SW480 (cell line): ENCODE data around the gene NCBP1.
"Not testable (repeated sequence)": the region's sequence is repeated elsewhere in the genome, so short reads cannot be mapped to it uniquely, and the experiment has no call there.

Source experiments
- DNase-seq: peaks from one replicate; pipeline ENCODE4 v3.0.0-alpha.2; 2016; ENCODE audit warnings: low spot score

Gene NCBP1

DNA sequence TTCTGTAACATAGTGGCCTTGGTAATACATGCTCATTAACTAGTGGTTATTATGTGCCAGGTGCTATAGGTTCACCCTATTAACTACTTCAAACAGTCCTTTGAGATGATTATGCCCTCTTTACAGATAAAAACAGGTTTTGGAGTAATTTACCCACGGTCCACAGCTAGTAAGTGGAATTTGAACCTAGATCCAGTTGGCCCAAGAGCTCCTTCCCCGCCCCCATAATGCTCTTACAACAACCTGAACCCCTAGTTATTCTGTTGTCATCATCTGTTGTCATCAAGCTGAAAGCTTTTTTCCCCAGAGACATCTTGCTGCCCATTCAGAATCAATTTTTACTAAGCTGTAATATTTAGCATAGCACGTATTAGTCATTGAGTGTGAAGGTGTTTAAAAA, 40.3 kb downstream of the NCBP1 start:
- DNase-seq, result no peak

- no peak for DNase-seq
Observed at GRCh38 chr9:97675655-97676054, 42.0 kb downstream of the NCBP1 start.

DNA sequence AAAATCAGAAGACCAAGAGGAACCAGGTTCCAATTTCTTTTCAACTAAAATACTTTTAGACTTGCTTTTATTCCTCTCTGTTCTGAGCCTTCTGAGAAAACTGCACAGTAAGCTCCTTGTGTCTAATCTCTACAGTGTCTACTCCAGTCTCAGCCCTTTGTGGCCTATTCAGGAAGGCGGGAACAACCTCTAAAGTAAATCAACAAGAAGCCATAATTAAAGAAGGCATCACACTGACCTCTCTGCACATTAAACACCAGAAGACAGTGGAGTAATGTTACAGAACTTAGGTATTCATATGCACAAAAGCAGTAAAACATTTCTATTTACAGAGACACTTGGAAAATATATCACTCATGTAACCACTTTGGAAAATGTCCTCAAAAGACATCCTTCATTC, 48.6 kb downstream of the NCBP1 start:
- DNase-seq, result no peak

DNA sequence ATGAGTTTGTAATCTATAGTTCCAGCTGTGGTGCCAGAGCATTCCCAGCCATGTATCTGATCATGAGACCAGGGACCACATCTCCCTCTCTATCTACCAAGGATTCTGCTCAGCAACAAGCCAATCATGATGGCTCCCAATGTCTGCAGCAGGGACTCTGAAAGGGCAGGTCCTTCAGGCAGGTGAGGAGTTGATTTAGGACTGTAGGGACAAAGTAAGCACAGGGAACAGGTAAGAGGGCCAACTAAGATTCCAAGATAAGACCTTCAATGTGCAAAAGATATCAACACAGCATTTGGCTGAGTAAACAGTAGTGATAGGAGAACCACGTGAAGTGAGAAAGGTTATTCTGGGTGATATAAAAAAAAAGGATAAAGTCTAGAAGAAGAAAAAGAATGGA, 55.0 kb downstream of the NCBP1 start:
- DNase-seq, result no peak

GRCh38 chr9:97689401-97690180, 56.0 kb downstream of the NCBP1 start:
- peak; percentile 26 for DNase-seq

GRCh38 chr9:97694769-97695168, 61.1 kb downstream of the NCBP1 start:
- DNase-seq, result no peak

- no peak for DNase-seq
Observed at GRCh38 chr9:97695390-97695789, 61.8 kb downstream of the NCBP1 start.

DNA sequence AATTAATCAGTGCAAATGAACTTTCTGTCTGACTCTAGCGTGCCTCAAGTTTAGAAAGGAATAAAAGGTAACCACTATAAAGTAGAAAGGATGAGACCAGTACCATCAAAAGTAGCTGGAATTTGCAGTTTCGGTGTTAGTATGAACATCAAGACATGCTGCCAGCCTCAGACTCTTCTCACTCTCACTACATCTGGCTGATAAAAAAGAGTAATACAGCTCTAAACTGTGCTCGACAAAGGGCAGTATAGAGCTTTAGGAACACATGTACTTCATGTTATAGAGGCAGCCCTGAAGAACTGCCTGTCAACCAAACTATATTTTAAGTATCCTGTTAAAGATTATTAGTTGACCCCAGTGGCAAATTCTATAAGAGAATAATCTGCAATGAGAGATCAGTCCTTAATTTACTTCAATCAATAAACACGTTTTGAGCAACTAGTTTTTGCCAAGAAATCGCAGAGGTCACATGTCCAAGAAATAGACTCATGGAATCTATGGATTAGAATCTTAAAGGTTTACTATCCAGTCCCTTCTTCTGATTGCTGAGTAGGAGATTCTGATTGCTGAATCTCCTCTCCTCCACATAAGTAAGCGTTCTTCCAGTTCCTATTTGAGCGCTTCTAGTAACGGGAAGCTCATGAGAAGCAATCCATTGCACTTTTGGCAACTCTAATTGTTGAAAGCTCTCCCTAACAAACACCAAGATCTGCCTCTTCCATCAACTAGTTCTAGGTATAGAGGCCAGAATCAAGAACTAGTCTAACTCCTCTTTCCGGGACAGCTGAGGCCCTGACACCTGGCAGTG, 62.6 kb downstream of the NCBP1 start:
- peak; percentile 52 for DNase-seq

GRCh38 chr9:97696803-97697601, 63.4 kb downstream of the NCBP1 start, which contains the start of gene XPA:
Gene XPA, minus strand, starts transcription at chr9:97697340. Its CDS starts 48 bp downstream, at chr9:97697292.
- peak; percentile 92 for DNase-seq

GRCh38 chr9:97697837-97698236, 64.2 kb downstream of the NCBP1 start:
- DNase-seq, result no peak

- DNase-seq, result no peak
Observed at GRCh38 chr9:97698865-97699264, 65.2 kb downstream of the NCBP1 start.

DNA sequence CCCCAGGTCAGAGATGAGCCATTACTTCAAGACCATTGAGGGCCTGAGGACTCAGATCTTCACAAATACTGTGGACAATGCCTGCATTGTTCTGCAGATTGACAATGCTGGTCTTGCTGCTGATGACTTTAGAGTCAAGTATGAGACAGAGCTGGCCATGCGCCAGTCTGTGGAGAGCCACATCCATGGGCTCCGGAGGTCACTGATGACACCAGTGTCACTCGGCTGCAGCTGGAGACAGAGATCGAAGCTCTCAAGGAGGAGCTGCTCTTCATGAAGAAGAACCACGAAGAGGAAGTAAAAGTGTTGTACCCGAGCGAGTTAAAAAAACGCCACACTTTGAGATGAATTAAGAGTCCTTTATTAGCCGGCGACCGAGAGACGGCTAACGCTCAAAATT, 65.7 kb downstream of the NCBP1 start:
- DNase-seq, result peak; percentile 63

DNA sequence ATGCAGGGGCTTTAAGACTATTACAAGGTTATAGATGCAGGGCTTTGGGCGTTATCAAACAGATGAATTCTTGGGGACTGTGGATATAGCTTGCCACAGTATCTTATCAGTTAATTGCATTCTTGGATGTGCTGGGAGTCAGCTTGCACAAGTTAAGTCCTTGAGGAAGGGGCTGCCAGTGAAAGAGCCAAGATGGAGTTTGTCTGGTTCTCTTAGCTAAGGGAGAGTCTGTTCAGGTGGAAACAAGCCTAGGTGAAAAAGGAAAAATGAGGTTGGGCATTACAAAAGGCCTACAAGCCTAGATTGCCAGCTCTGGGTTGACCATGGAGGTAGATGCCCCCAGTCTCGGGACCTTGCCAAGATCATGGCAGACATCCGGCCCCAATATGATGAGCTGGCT, 66.2 kb downstream of the NCBP1 start:
- not testable (repeated sequence) for DNase-seq

- peak; percentile 94 for DNase-seq
Observed at GRCh38 chr9:97703437-97704344, 70.1 kb downstream of the NCBP1 start.

GRCh38 chr9:97704345-97704677, 70.7 kb downstream of the NCBP1 start:
- no peak for DNase-seq

- no peak for DNase-seq
Observed at GRCh38 chr9:97704851-97705250, 71.2 kb downstream of the NCBP1 start.

DNA sequence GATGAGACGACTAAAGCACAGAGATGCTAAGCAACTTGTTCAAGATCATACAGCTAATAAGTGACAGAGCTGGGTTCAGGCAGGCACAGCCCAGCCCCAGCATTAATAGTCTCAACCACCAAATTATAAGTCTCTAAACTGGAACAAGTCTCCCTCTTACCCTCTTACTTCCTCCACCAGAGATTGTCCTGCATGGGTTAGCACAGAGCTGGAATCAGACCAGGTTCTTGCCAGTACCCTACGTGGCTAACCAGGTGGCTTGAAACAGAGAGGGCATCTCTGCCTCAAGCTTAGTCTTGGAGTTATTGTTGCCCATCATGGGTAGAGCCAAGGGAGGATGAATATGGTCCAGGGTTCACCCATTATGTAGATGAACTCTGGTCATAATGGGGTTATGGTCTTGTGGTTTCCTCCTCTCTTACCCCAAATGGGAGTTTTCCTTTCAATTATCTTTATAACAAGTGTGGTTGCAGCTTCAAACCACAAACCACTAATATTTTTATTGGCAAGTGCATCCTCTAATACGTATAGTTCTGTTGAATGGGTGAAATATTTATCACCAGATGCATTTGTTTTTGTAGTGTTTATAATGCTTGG, 71.8 kb downstream of the NCBP1 start:
- DNase-seq, result peak; percentile 76

DNA sequence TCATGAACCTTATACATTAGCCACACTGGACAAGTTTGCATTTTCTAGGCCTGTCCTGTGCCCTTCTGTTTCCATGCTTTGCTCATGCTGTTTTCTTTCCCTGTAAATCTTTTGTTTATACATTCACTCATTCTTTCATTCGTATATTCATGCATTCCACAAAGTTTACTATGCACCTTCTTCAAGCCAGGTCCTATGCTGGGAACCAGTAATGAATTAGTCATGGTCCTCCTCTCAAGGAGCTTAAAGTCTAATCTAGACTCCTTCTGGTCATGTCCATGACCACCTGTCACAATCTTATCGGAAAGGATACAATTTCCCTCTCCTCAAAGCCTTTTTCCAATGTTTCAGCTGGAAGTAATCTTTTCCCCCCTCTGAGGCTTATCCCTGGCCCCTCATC, 72.6 kb downstream of the NCBP1 start:
- DNase-seq, result no peak

DNA sequence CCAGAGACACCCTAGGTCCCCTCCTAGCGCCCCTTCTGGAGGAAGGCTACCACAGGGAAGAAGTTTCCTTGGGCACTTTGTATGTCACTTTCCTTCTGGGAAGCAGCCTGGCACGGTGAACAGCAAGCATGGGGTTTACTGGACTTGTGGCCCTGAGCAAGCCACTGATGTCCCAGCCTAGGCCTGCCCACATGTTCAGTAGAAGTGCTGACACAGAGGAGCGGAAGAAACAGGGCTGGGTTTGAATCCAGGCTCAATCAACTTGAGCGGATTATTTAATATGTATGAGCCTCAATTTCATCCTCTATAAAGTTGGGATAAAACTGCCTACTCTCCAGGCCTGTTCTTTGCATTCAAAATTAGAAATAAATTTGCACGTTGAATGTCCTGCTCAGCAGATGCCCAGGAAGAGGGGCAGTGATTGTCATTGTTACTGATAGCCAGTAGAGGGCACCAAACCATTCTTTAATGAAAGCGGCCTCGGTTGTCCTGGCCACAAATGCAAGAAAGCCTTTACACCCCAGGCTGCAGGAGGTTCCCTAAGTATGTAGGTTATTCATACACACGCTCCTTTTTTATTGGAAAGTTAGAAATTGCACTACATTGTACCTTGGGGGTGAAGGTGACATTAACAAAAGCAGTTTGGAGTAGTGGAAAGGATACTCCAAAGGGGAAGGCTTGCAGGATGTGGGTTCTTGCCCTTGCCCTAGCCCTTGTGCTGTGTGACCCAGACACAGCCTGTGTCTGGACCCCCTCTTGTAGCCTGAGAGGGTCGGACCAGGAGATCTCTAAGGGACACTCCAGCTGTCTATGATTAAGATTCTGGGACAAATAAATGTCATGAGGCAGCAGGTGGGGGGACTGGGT, 77.0 kb downstream of the NCBP1 start:
- peak; percentile 82 for DNase-seq

DNA sequence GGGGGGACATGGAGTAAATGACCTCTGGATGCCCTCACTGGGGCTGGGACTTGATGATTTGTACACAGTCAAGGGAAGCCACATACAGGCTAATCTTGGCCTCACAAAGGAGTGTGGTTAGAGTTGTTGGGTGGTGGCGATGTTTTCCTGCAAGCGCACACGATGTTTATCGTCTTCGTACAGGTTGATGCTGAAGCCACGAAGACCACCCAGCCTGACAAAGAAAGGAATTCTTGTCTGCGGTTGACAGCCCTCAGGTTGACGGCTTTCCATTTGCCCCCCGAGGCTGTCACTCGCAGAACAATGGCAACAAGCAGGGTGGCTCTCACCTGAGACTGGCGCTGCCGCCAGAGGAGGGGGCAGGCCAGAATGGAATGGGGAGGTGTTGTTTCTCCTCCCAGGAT, 77.6 kb downstream of the NCBP1 start:
- DNase-seq, result peak; percentile 50
